Measurements from ENCODE around the gene PRRT1B. TPM values are rescaled to one million over a fixed set of nuclear protein-coding genes. Genes with fewer than 3 reads are reported as not detected.

The PRRT1B gene
- total and polyA plus RNA-seq, 9 donors, result 0.61 to 4.1 TPM; not detected in 7

DNA sequence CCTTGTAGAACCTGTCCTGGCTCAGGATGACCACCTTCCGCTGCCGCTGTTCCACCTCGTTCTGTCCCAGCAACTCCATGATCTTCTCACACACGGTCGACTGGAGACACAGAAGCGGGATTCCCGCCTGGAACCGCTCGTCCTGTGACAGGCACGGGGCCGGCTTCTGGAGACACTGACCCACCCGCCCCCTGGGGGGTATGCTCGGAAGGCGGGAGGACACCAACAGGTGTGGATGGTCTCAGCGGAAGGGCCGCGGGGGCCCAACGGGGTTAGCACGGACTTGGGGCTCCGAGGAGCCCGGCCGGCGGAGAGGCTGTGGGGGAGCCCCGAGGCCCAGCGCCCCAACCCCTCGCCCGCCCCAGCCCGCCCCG, 14.8 kb upstream of the PRRT1B start:
- H3K9me3 ChIP-seq, result no peaks in the 10 kb centered on the region
- TF ChIP-seq EP300 (IDR thresholded peaks at IDR 0.05), result no peak
- TF ChIP-seq, protein P1, sequence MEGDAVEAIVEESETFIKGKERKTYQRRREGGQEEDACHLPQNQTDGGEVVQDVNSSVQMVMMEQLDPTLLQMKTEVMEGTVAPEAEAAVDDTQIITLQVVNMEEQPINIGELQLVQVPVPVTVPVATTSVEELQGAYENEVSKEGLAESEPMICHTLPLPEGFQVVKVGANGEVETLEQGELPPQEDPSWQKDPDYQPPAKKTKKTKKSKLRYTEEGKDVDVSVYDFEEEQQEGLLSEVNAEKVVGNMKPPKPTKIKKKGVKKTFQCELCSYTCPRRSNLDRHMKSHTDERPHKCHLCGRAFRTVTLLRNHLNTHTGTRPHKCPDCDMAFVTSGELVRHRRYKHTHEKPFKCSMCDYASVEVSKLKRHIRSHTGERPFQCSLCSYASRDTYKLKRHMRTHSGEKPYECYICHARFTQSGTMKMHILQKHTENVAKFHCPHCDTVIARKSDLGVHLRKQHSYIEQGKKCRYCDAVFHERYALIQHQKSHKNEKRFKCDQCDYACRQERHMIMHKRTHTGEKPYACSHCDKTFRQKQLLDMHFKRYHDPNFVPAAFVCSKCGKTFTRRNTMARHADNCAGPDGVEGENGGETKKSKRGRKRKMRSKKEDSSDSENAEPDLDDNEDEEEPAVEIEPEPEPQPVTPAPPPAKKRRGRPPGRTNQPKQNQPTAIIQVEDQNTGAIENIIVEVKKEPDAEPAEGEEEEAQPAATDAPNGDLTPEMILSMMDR (IDR thresholded peaks at IDR 0.05), result no peak
- no peak for TF ChIP-seq POLR2A (IDR thresholded peaks at IDR 0.05)
- WGBS, 3 donors, result 1 to 3% (median 1%) methylated on average over 26 to 29 of the region's 29 CpGs
- H3K4me3 ChIP-seq, result peak overlapping the region; percentile 69
- H3K27me3 ChIP-seq, result no peaks in the 10 kb centered on the region
- peak overlapping the region; percentile 4 to 45 for H3K27ac ChIP-seq
- H3K4me1 ChIP-seq (ENCODE audit: insufficient read depth), result peaks cover 7% of the 10 kb centered on the region
- intact Hi-C loops (cut with DNase I), result loop anchor here in 1 of 4 donors (10.0 kb wide), 1 partner anchor 204 kb away; no protein-coding TSS in a partner anchor
- peak; percentile 31 to 64 (median 49) for DNase-seq
- H3K36me3 ChIP-seq, result no peaks in the 10 kb centered on the region

DNA sequence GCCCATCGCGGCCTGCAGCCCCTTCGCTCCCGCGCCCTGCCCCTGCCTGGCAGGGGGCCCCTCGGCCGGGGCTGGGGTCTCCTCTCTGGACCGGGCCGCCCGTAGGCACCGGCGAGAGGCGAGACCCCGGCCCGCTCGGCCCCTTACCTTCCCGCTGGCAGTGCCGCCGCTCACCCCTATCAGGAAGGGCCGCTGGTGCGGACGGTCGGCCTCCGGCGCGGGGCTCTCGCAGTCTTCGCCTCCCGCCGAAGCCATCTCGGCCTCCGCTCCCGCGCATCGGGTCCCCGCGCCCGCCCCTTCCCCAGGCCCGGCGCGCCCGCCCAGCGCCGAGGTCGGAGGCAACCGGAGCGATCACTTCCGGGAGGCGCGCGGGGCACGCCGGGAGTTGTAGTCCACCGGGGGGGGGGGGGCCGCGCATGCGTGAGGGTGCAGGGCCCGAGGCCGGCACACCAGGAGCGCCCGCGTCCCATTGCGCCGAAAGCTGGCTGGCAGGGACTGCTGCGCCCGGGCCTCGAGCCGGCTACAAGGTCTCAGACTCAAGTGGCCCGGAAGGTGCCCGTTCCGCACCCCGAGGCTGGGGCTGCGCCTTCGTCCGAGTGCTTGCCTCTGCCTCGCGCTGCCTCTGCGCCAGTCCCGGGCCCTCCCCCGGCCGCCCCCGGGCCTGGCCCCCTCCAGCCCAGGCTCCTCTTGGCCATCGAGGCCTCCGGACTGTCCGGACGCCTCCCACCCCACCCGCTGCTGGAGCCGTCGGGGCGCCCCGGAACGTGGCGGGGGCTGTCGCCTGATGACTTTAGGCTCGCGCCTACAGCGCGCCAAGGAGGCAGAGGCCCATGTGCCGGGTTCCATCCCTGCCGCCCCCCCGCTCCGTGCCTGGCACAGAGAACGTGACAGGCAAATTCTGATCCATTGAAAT, 14.1 kb upstream of the PRRT1B start, which contains the start of gene UCK1:
Gene UCK1 (minus strand): TSS at position 344 of the 913 bp plus-strand sequence. CDS start 89 bp downstream, at position 255.
- H3K9me3 ChIP-seq, result no peaks in the 10 kb centered on the region
- 4 to 9% (median 4%) methylated on average over 35 to 101 of the region's 103 CpGs for WGBS, 3 donors
- peak; percentile 74 to 85 (median 81) for DNase-seq
- TF ChIP-seq EP300 (IDR thresholded peaks at IDR 0.05) (no peak), POLR2A (IDR thresholded peaks at IDR 0.05) (peak; percentile 42)
- TF ChIP-seq, protein P1 (IDR thresholded peaks at IDR 0.05), result peak in 1 of 3 donors; percentile 14
- peak within 1 kb of the TSS; percentile 69 for H3K4me3 ChIP-seq
- peaks cover 7% of the 10 kb centered on the region for H3K4me1 ChIP-seq (ENCODE audit: insufficient read depth)
- peak within 1 kb of the TSS; percentile 4 to 45 for H3K27ac ChIP-seq
- intact Hi-C loops (cut with DNase I), result loop anchor here in 1 of 4 donors (10.0 kb wide), 1 partner anchor 204 kb away; no protein-coding TSS in a partner anchor
- H3K27me3 ChIP-seq, result no peaks in the 10 kb centered on the region
- no peaks in the 10 kb centered on the region for H3K36me3 ChIP-seq

DNA sequence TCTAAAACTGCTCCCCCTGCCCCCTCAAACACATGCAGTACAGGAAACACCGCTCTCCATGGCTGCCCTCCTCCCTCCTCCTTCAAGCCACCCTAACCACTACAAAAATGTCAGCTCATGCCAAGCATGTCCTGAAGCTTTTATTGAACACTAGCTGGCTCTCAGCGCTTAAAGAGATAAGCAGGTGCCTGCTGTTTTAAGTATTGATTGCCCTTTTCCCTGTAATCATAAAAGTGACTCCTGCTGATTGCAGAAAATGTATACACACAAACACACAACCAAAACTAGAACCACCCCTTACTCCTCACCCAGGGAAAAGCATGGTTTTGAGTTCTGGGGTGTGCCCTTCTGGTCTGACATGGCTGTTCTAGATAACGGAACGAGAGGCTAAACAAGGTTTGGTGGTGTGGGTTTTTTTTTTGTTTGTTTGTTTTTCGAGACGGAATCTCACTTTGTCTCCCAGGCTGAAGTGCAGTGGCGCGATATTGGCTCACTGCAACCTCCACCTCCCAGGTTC, 10.5 kb upstream of the PRRT1B start:
- Histone ChIP-seq H3K4me1 (ENCODE audit: insufficient read depth) (peaks cover 7% of the 10 kb centered on the region), H3K27me3 (no peaks in the 10 kb centered on the region), H3K27ac (no peak overlapping the region), H3K9me3 (no peaks in the 10 kb centered on the region), H3K36me3 (no peaks in the 10 kb centered on the region), H3K4me3 (no peak overlapping the region)
- 53 to 60% (median 58%) methylated on average over 8 of the region's 8 CpGs for WGBS, 3 donors
- no peak for DNase-seq
- intact Hi-C loops (cut with DNase I), result loop anchor here in 1 of 4 donors (10.0 kb wide), 1 partner anchor 200 kb away; no protein-coding TSS in a partner anchor
- TF ChIP-seq EP300 (IDR thresholded peaks at IDR 0.05) (no peak), POLR2A (IDR thresholded peaks at IDR 0.05) (no peak)
- TF ChIP-seq, protein P1 (IDR thresholded peaks at IDR 0.05), result no peak

DNA sequence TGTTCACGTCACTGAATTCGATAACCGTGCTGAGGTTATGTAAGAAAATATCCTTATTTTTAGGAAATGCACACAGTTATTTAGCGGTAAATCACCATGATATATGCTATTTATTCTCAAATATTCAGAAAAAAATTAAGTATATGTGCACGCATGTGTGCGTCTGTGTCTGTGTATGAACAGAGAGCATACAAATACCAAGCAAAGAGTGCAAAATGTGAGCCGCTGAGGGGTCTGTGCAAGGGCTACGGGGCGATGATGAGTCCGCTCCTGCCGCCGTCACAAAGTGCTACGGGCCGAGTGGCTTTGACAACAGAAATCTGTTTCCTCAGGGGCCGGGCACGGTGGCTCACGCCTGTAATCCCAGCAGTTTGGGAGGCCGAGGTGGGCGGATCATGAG, 7.4 kb upstream of the PRRT1B start:
- DNase-seq, result no peak
- intact Hi-C loops (cut with DNase I), result loop anchor here in 1 of 4 donors (10.0 kb wide), 1 partner anchor 197 kb away; no protein-coding TSS in a partner anchor
- no peaks in the 10 kb centered on the region for H3K9me3 ChIP-seq
- no peak for TF ChIP-seq EP300 (IDR thresholded peaks at IDR 0.05)
- TF ChIP-seq, protein P1 (IDR thresholded peaks at IDR 0.05), result no peak
- no peak for TF ChIP-seq POLR2A (IDR thresholded peaks at IDR 0.05)
- no peaks in the 10 kb centered on the region for H3K36me3 ChIP-seq
- H3K4me1 ChIP-seq (ENCODE audit: insufficient read depth), result no peaks in the 10 kb centered on the region
- H3K27me3 ChIP-seq, result no peaks in the 10 kb centered on the region
- no peak overlapping the region for H3K27ac ChIP-seq
- WGBS, 3 donors, result 94 to 95% (median 95%) methylated on average over 19 of the region's 19 CpGs
- no peak overlapping the region for H3K4me3 ChIP-seq
